HG03571 (cell line): ENCODE data around the gene RUNX2.

Source experiments
- ATAC-seq: cut with Tn5 transposase; IDR thresholded peaks from one replicate; pipeline ENCODE4 v1.9.1; 2021; ENCODE audit not compliant: unreplicated experiment

RUNX2 gene

DNA sequence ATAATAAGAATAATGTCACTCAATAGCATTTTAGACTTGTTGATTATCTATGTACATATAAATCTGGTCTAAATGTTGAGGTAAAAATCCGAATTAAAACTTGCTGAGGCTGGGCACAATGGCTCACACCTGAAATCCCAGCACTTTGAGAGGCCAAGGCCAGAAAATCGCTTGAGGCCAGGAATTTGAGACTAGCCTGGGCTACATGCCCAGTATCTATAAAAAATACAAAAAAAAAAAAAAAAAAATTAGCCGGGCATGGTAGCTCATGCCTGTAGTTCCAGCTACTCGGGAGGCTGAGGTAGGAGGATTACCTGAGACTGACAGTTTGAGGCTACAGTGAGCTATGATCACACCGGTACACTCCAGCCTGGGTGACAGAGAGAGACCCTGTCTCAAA lies 83.8 kb downstream of the RUNX2 start:
- ATAC-seq: no peak

DNA sequence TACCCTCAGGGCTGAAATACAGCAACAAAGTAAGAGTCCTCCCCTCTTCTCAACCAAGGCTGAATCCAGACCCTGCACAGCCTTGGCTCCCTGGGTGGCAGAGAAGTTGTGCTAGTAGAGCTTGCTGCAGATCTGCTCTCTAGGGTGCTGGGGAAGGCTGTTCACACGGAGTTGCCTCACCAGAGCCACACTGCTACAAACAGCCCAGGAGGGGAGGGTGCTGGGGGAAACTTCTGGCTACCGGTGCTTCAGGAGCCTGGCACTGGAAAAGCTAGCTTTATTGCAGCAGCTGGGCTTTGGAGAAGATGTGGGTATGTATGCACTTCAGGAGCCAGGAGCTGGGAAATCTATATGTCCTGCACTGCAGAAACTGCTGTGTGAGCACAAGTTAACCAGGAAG lies 87.2 kb downstream of the RUNX2 start:
- no peak for ATAC-seq

- no peak for ATAC-seq
Observed at GRCh38 chr6:45415788-45416518, 87.8 kb downstream of the RUNX2 start.

GRCh38 chr6:45416700-45417099 lies 88.6 kb downstream of the RUNX2 start:
- ATAC-seq: no peak

GRCh38 chr6:45417436-45417835 lies 89.3 kb downstream of the RUNX2 start:
- ATAC-seq: no peak

DNA sequence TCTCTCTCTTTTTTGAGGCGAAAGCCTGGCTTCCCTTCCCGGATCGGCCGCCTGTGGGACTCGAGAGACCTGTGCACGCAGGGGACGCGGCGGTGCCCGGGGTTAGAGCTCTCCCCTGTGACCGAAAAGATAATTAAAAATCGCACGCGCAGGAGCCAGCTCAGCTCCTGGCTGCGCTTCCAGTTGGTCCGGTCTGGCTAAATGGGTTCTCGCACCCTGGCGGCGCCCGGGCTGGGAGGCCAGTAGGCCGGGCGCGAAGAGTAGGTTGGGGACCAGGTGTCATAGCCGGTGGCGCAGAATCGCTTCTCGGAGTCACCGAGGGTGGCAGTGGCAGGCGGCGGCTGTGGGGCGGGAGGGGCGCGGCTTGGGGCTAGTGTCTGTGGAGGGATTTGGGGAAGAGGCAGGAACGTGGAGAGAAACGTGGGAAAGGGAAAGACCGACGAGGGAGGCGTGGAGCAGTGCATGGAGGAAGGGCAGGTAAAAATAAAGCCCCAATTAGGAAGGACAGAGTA lies 91.5 kb downstream of the RUNX2 start:
- no peak for ATAC-seq

- no peak for ATAC-seq
Observed at GRCh38 chr6:45420083-45420908, 92.2 kb downstream of the RUNX2 start.

- ATAC-seq: no peak
Observed at GRCh38 chr6:45420909-45421708, 93.0 kb downstream of the RUNX2 start.

DNA sequence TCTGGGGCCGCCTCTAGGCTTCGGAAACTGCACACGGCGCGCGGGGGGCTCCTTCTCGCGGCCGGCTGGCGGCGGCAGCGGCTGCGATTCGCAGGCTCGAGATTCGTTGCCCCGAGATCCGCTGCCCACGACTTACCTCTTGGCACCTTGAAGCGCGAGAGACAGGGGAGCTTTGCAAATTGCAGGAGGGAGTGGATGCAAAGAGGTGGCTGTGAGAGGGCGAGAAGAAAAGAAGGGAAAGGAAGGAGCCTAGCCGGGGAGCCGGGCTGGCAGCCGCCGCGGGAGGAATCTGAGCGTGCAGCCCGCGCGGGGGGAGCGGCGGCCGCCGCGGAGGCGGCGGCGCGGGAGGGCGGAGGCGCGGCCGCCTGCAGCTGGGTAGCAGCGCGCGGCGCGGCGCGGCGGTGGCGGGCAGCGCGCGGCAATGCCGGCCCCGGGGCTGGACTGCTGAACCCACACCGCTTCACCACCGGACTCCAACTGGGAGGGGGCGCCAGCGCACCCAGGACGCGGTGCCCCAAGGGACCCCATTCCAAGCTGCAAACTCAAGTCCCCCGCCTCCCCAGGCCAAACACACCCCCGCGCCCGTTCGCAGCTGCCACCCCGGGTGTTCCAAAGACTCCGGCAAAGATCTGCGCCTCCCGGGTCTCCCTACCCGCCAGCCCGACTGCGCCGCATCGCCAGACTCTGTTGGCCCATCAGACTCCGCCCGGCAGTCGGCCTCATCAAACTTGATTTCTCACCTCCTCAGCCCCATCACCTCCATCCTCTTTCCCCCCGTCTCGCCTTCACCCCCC lies 93.8 kb downstream of the RUNX2 start:
- ATAC-seq: no peak

GRCh38 chr6:45422503-45423110 lies 94.5 kb downstream of the RUNX2 start:
- no peak for ATAC-seq

DNA sequence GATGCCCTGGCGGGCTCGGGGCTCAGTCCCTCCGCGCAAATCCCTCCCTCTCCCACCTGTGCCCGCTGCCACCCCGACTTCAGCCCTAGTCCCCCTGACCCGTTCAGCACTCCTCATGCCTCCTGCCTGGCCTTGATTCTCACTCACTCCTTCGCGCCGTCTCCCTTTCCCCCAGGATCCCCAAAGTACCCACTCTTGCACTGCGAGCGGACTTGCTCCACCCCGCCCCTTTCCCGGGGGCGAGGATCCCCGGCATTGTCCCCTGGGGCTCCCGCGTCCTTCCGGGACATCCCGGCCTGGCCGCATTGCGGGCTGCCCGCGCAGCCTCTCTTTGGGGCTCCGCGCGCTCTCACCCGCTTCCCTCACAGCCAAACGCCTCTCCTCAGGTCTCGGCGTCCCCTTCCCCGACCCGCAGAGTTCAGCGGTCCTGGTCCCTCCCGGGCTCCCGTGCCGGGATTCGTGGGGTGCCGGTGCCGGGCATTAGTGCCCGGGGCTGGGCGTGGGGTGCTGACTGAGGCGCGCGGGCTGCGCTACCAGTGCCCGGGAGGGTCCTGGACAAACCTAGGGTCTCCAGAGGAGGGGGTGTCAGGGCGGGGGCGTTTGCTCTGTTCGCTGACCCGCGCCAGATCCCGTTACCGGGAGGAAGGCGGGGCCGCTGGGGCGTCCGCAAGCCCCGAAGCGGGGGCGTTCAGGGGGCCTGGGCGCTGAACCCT lies 95.1 kb downstream of the RUNX2 start:
- no peak for ATAC-seq

DNA sequence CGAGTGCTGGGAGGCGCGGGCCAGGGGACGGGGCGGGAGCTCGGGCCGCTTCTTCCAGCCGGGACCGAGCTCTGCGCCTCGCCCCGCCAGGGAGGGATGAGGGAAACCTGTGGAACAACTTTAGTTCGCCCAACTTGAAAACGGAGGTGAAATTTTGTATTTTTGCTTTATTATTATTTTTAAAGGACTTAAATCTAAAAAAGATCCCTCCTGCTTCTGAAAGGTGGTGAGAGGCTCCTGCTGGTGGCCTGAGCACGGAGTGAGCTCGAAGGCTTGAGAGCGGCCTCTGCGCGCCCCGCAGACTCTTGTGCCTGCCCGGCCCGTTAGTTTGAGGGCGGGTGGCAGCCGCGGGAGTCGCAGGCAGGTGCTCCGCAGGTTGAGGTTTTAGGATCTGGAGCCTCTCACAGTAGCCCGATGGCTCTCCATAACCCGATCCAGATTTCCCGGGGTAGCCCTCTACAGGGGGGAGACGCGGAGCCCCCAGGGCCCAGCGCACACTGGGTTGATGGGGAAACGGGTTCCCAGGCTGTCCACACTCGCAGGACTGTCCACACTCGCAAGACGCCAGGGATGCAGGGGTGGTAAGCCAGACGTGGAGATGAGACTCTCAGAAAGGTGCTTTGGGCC lies 95.8 kb downstream of the RUNX2 start:
- no peak for ATAC-seq

- no peak for ATAC-seq
Observed at GRCh38 chr6:45424451-45424861, 96.3 kb downstream of the RUNX2 start.

DNA sequence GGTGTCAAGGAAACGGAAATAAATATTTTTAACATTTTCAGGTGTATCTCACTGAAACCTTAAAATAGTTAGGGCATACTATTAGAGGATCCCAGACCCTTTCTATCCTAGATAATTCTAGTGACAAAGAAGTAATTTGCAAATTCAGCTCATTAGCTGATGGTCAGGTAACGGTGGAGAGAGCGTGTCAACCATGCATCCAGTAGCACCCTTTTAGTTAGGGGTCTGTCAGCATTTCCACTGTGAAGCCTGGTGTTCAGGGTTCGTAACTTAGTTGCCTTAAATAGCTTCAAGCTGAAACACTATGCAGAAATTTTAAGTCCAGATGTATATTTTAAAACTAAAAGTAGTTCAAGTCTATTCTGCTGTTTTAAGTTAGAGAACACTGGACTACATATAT lies 98.1 kb downstream of the RUNX2 start:
- ATAC-seq: no peak

- ATAC-seq: no peak
Observed at GRCh38 chr6:45427726-45428125, 99.6 kb downstream of the RUNX2 start.

- ATAC-seq: no peak
Observed at GRCh38 chr6:45428727-45429126, 100.6 kb downstream of the RUNX2 start.

DNA sequence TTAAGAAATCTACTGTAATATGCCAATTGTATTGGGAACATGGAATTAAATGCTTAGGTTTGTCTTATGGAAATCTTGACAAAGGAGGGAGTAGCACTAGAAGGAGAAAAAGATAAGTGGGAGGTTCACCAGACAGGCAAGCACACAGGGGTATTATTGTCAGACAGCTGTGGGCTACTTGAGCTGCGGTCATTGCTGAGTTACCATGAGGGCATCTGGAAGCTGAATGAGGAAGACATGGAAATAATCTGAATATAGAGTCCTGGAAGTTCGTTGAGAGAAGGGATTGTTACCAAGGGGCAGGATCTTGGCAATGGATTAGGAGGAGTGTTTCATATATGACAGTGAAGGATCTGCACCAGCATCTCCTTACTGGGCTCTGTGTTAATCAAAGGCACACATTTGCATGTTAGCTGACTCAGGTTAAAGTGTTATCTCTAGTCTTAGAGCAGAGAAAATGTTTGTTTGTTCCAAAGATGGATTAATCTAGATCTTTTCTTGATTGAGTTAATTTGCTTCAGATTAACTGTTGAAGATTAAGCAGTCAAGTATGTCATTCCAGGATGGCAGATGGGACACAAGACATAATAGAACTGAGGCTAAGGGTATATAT lies 102.6 kb downstream of the RUNX2 start:
- ATAC-seq: no peak

DNA sequence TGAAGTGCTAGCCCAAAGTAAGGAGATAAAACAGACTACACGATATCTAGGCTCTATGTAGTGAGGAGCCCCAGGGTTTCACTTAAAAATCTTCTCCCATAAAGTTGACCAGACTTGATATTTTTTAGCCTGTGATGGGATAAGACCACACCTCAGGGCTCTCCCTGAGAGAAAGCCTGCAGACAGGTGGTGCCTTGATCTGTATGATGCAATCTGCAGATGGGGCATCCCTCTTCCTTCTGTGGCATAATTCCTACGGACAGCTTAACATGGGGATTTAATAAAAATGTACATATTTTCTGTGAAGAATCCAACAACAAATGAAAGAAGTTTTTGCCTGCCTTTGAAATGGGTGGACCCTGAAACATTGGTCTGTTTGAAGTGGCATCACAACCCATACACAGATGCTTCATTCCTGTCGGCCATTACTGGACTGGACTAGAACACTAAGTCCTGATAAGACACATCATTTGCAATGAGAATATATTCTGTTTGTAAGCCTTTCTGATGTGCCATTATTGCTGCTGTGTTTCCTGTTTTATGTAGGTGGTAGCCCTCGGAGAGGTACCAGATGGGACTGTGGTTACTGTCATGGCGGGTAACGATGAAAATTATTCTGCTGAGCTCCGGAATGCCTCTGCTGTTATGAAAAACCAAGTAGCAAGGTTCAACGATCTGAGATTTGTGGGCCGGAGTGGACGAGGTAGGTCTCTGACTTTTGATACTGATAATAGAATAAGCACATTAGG lies 103.4 kb downstream of the RUNX2 start:
- no peak for ATAC-seq
